OCI-LY1 (cell line): ENCODE measurements around the gene CYYR1.

Experiments used
- H2AFZ ChIP-seq: fragments of 200-600 bp; sonication (generic), shearing (Covaris generic); 2 replicates; pipeline ENCODE4 v1.6.0; 2014; ENCODE audit warnings: antibody characterized with exemption, mild to moderate bottlenecking, low read length
- H3F3A ChIP-seq: fragments of 200-600 bp; sonication (generic), shearing (Covaris generic); 2 replicates; pipeline ENCODE4 v1.6.0; 2014; ENCODE audit warnings: mild to moderate bottlenecking, antibody characterized with exemption, low read length, moderate library complexity; ENCODE audit not compliant: insufficient read depth
- H3K27ac ChIP-seq: fragments of 200-600 bp; sonication (generic); 2 replicates; pipeline ENCODE4 v1.5.1; 2014; ENCODE audit warnings: low read length, mixed run types, mild to moderate bottlenecking, low read depth; ENCODE audit not compliant: poor library complexity, severe bottlenecking
- H3K27me3 ChIP-seq: fragments of 200-600 bp; sonication (generic); 2 replicates; pipeline ENCODE4 v1.6.0; 2014; ENCODE audit warnings: antibody characterized with exemption, mild to moderate bottlenecking, low read length, moderate library complexity; ENCODE audit not compliant: insufficient read depth
- H3K36me3 ChIP-seq: fragments of 200-600 bp; sonication (generic); 2 replicates; pipeline ENCODE4 v1.6.1; 2014; ENCODE audit warnings: mild to moderate bottlenecking, antibody characterized with exemption, low read length, moderate library complexity, mixed read lengths; ENCODE audit not compliant: insufficient read depth
- H3K4me1 ChIP-seq: fragments of 200-600 bp; sonication (generic); 2 replicates; pipeline ENCODE4 v1.5.1; 2014; ENCODE audit warnings: mild to moderate bottlenecking, low read length, moderate library complexity; ENCODE audit not compliant: insufficient read depth, severe bottlenecking
- H3K4me2 ChIP-seq: fragments of 200-600 bp; sonication (generic), shearing (Covaris generic); 2 replicates; pipeline ENCODE4 v1.6.1; 2014; ENCODE audit warnings: low read length
- H3K4me3 ChIP-seq: fragments of 200-600 bp; sonication (generic); 2 replicates; pipeline ENCODE4 v1.5.1; 2014; ENCODE audit warnings: low read length, low read depth, mild to moderate bottlenecking, mixed read lengths; ENCODE audit not compliant: poor library complexity, severe bottlenecking
- H3K79me2 ChIP-seq: fragments of 200-600 bp; shearing (Covaris generic); 2 replicates; pipeline ENCODE4 v1.6.1; 2016; ENCODE audit warnings: mixed run types, low read length, mixed read lengths; ENCODE audit not compliant: insufficient read depth
- H3K9ac ChIP-seq: fragments of 200-600 bp; sonication (generic), shearing (Covaris generic); 2 replicates; pipeline ENCODE4 v1.6.1; 2014; ENCODE audit warnings: mild to moderate bottlenecking, low read length, mixed read lengths
- H3K9me2 ChIP-seq: fragments of 200-600 bp; sonication (generic), shearing (Covaris generic); 2 replicates; pipeline ENCODE4 v1.6.1; 2014; ENCODE audit warnings: low read depth, mild to moderate bottlenecking, low read length, mixed read lengths
- H3K9me3 ChIP-seq: fragments of 200-600 bp; shearing (Covaris generic); 2 replicates; pipeline ENCODE4 v1.6.1; 2014; ENCODE audit warnings: low read length, mixed read lengths
- H4K20me1 ChIP-seq: fragments of 200-600 bp; sonication (generic), shearing (Covaris generic); 2 replicates; pipeline ENCODE4 v1.6.0; 2016; ENCODE audit warnings: mild to moderate bottlenecking, low read length; ENCODE audit not compliant: insufficient read depth
- EZH2 ChIP-seq: fragments of 200-600 bp; sonication (generic), shearing (Covaris generic); IDR thresholded peaks from 2 replicates; pipeline ENCODE4 v1.8.0; 2017; ENCODE audit warnings: borderline replicate concordance, mixed run types, mild to moderate bottlenecking, antibody characterized with exemption, low read length, moderate library complexity, mixed read lengths
- TF ChIP-seq, protein P1 (sequence below): fragments of 200-600 bp; sonication (generic), shearing (Covaris generic); IDR thresholded peaks from 2 replicates; pipeline ENCODE4 v1.5.1; 2017; ENCODE audit warnings: mild to moderate bottlenecking, antibody characterized with exemption, low read length, moderate library complexity, mixed read lengths

Gene CYYR1

DNA sequence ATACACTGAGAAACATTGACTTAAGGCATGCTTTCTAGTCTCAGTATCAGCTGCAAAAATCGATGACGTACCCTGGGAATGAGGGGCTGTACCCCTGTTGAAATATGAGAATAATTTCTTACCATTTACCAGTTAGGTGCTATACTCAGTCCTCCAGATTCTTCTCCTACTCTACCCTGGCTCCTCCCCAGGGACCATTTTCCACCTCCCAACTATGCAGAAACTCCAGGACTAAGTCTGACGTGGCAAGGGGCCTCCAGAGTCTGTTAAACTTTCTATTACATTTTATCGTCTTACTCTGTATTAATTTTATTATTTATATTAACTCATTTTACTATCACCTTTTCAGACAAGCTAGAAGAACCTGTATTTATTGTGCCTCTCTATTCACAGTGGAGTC is 124.3 kb downstream of the CYYR1 start:
- no peak overlapping the region for H3K9ac ChIP-seq
- H3F3A ChIP-seq = no peaks in the 10 kb centered on the region
- no peak overlapping the region for H3K4me2 ChIP-seq
- H4K20me1 ChIP-seq = no peaks in the 10 kb centered on the region
- H3K9me2 ChIP-seq = no peaks in the 10 kb centered on the region
- no peaks in the 10 kb centered on the region for H3K27me3 ChIP-seq
- H3K4me3 ChIP-seq = no peak overlapping the region
- H3K79me2 ChIP-seq = no peaks in the 10 kb centered on the region
- H3K4me1 ChIP-seq = peaks cover 3% of the 10 kb centered on the region
- H3K9me3 ChIP-seq = no peaks in the 10 kb centered on the region
- no peak overlapping the region for H3K27ac ChIP-seq
- H3K36me3 ChIP-seq = no peaks in the 10 kb centered on the region
- TF ChIP-seq EZH2 = no peak
- TF ChIP-seq, protein P1, sequence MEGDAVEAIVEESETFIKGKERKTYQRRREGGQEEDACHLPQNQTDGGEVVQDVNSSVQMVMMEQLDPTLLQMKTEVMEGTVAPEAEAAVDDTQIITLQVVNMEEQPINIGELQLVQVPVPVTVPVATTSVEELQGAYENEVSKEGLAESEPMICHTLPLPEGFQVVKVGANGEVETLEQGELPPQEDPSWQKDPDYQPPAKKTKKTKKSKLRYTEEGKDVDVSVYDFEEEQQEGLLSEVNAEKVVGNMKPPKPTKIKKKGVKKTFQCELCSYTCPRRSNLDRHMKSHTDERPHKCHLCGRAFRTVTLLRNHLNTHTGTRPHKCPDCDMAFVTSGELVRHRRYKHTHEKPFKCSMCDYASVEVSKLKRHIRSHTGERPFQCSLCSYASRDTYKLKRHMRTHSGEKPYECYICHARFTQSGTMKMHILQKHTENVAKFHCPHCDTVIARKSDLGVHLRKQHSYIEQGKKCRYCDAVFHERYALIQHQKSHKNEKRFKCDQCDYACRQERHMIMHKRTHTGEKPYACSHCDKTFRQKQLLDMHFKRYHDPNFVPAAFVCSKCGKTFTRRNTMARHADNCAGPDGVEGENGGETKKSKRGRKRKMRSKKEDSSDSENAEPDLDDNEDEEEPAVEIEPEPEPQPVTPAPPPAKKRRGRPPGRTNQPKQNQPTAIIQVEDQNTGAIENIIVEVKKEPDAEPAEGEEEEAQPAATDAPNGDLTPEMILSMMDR = no peak
- no peak overlapping the region for H2AFZ ChIP-seq

DNA sequence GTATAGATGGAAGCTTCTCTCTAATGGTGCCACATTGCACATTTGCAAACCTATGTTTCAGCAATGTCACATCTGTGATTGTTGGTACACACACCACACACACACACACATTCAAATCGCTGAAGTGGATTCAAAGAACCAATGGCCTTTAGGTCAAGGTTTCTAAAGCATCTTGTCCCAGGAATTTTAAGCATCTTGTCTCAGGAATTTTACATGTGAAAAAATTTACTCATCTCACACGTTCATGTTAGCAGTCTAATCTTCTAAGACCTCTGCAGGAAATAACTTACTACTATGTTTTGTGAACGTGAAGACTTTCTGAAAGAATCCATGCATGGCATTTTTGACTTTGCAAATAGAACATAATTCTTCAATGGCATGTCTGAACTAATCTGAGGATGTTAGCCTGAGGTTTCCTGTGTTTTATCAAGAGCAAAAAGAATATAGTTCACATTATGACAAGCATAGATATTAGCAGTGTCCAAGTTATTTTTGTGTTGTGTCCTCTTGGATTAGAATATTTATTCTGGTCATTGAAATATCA is 125.1 kb downstream of the CYYR1 start:
- no peaks in the 10 kb centered on the region for H3K27me3 ChIP-seq
- H3K9ac ChIP-seq = no peak overlapping the region
- H2AFZ ChIP-seq = no peak overlapping the region
- H3K9me3 ChIP-seq = no peaks in the 10 kb centered on the region
- no peaks in the 10 kb centered on the region for H3K79me2 ChIP-seq
- H3K27ac ChIP-seq = no peak overlapping the region
- no peaks in the 10 kb centered on the region for H4K20me1 ChIP-seq
- H3F3A ChIP-seq = no peaks in the 10 kb centered on the region
- TF ChIP-seq, protein P1 = no peak
- TF ChIP-seq EZH2 = no peak
- H3K4me1 ChIP-seq = peaks cover 3% of the 10 kb centered on the region
- no peak overlapping the region for H3K4me2 ChIP-seq
- H3K36me3 ChIP-seq = no peaks in the 10 kb centered on the region
- no peaks in the 10 kb centered on the region for H3K9me2 ChIP-seq
- H3K4me3 ChIP-seq = no peak overlapping the region

DNA sequence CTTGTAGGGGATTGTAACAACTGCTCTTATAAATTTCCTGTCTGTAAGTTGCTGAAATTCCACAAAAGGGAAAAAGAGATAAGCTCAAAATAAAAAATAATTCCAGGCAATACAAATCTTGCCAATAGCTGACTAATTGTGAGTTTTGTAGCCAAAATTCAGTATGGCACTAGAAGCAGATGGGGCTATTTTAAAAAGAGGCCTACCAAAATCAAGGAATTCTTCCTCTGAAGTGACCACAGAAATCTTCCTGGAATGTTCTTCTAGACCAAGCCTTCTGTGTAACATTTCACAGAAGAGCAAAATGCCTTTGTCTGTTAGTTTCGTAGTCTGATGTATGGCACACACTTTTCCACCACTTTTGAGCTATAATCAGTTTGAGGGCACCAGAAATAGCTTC is 127.6 kb downstream of the CYYR1 start:
- Histone ChIP-seq H3K36me3 (no peaks in the 10 kb centered on the region; the same call in 1 of the 2 replicates), H3F3A (no peaks in the 10 kb centered on the region), H3K79me2 (no peaks in the 10 kb centered on the region), H3K9me2 (no peaks in the 10 kb centered on the region), H4K20me1 (no peaks in the 10 kb centered on the region), H3K9me3 (peaks cover 6% of the 10 kb centered on the region; the same call in 1 of the 2 replicates), H2AFZ (no peak overlapping the region), H3K4me2 (no peak overlapping the region), H3K27me3 (no peaks in the 10 kb centered on the region), H3K27ac (no peak overlapping the region), H3K4me1 (peaks cover 3% of the 10 kb centered on the region), H3K9ac (no peak overlapping the region), H3K4me3 (no peak overlapping the region)
- TF ChIP-seq, protein P1 = no peak
- TF ChIP-seq EZH2 = no peak
